Activated B cell treated with CpG ODN at 0.5 μM for 24 hours (primary cell): ENCODE results near the gene DMBT1. TPM values are rescaled to one million over a fixed set of nuclear protein-coding genes. Genes with fewer than 3 reads are reported as not detected.

Experiments used
- ATAC-seq: fragments of 200-7000 bp; cut with Tn5 transposase; one replicate; pipeline ENCODE4 v1.10.0; 2021; ENCODE audit warnings: low read depth, mild to moderate bottlenecking, moderate library complexity
- CTCF ChIA-PET: fragments of 350-600 bp; sonication (Branson Sonifier 250); formaldehyde crosslinking; loops from one replicate; lab custom pipeline; 2021; ENCODE audit warnings: antibody characterized with exemption; lab: Charles Lee
- POLR2A ChIA-PET: fragments of 350-600 bp; sonication (Branson Sonifier 250); formaldehyde crosslinking; loops from one replicate; lab custom pipeline; 2021; ENCODE audit warnings: antibody characterized with exemption; lab: Charles Lee
- DNase-seq: peaks from one replicate; pipeline ENCODE4 v3.0.0; 2022
- H3K27ac Mint-ChIP-seq: one replicate; pipeline ENCODE4 v1.8.0; 2020; ENCODE audit warnings: mixed read lengths
- H3K27me3 Mint-ChIP-seq: one replicate; pipeline ENCODE4 v1.8.0; 2021; ENCODE audit warnings: mixed read lengths
- H3K36me3 Mint-ChIP-seq: one replicate; pipeline ENCODE4 v1.8.0; 2021; ENCODE audit warnings: low read depth, mixed read lengths
- H3K4me1 Mint-ChIP-seq: one replicate; pipeline ENCODE4 v1.8.0; 2021; ENCODE audit warnings: mixed read lengths
- H3K4me3 Mint-ChIP-seq: one replicate; pipeline ENCODE4 v1.8.0; 2020; ENCODE audit warnings: mild to moderate bottlenecking, mixed read lengths
- H3K9me3 Mint-ChIP-seq: one replicate; pipeline ENCODE4 v1.8.0; 2020; ENCODE audit warnings: mixed read lengths
- CTCF ChIP-seq: fragments of 200-600 bp; IDR thresholded peaks from one replicate; pipeline ENCODE4 v1.8.0; 2022; ENCODE audit warnings: antibody characterized with exemption, mild to moderate bottlenecking
- intact Hi-C: fragments of 100-400 bp; cut with micrococcal nuclease; formaldehyde crosslinking; loops from one replicate; pipeline ENCODE4 v1.15.1; 2024
- total RNA-seq: library from RNA; stranded (reverse); gene quantifications from 2 replicates; pipeline ENCODE4 v1.2.3, GENCODE V29; 2022

The DMBT1 gene
- total RNA-seq, 1 donor from 2014 or later = not detected

- POLR2A ChIA-PET = no interaction called here
- Mint-ChIP-seq H3K4me1 (no peaks in the 10 kb centered on the region), H3K4me3 (no peak overlapping the region), H3K36me3 (no peaks in the 10 kb centered on the region), H3K9me3 (no peaks in the 10 kb centered on the region), H3K27me3 (peaks cover 11% of the 10 kb centered on the region), H3K27ac (no peak overlapping the region)
- no peak for TF ChIP-seq CTCF
- intact Hi-C loops = no loop called here
- DNase-seq (no peak), ATAC-seq (no peak)
- CTCF ChIA-PET = interaction anchor here (0.9 kb wide), 1 partner anchor 19 kb away, joined by 3 read pairs; no protein-coding TSS in a partner anchor
Observed at GRCh38 chr10:122546242-122546641, 14.3 kb upstream of the DMBT1 start.

- ATAC-seq = no peak
- no peak overlapping the region for H3K27ac Mint-ChIP-seq
- H3K4me1 Mint-ChIP-seq = no peaks in the 10 kb centered on the region
- TF ChIP-seq CTCF = no peak
- intact Hi-C loops = no loop called here
- DNase-seq = no peak
- no peak overlapping the region for H3K4me3 Mint-ChIP-seq
- no peaks in the 10 kb centered on the region for H3K36me3 Mint-ChIP-seq
- no peaks in the 10 kb centered on the region for H3K9me3 Mint-ChIP-seq
- H3K27me3 Mint-ChIP-seq = peaks cover 10% of the 10 kb centered on the region
- POLR2A ChIA-PET = no interaction called here
- CTCF ChIA-PET = no interaction called here
Observed at GRCh38 chr10:122548407-122549085, 12.0 kb upstream of the DMBT1 start.

GRCh38 chr10:122549636-122550035 lies 10.9 kb upstream of the DMBT1 start:
- no peak for ATAC-seq
- TF ChIP-seq CTCF = no peak
- ChIA-PET POLR2A (no interaction called here), CTCF (no interaction called here)
- no peaks in the 10 kb centered on the region for H3K4me1 Mint-ChIP-seq
- no peak overlapping the region for H3K27ac Mint-ChIP-seq
- no peaks in the 10 kb centered on the region for H3K9me3 Mint-ChIP-seq
- intact Hi-C loops = no loop called here
- DNase-seq = no peak
- peaks cover 6% of the 10 kb centered on the region for H3K27me3 Mint-ChIP-seq
- no peak overlapping the region for H3K4me3 Mint-ChIP-seq
- no peaks in the 10 kb centered on the region for H3K36me3 Mint-ChIP-seq

- Mint-ChIP-seq H3K27ac (no peak overlapping the region), H3K4me3 (no peak overlapping the region), H3K36me3 (no peaks in the 10 kb centered on the region), H3K4me1 (no peaks in the 10 kb centered on the region), H3K9me3 (no peaks in the 10 kb centered on the region), H3K27me3 (peaks cover 6% of the 10 kb centered on the region)
- ATAC-seq (no peak), DNase-seq (no peak)
- no peak for TF ChIP-seq CTCF
- intact Hi-C loops = no loop called here
- ChIA-PET CTCF (interaction anchor here (0.6 kb wide), 1 partner anchor 15 kb away, joined by 3 read pairs; no protein-coding TSS in a partner anchor), POLR2A (no interaction called here)
Observed at GRCh38 chr10:122550427-122550826, 10.1 kb upstream of the DMBT1 start.

GRCh38 chr10:122550983-122551382 lies 9.6 kb upstream of the DMBT1 start:
- ATAC-seq (no peak), DNase-seq (no peak)
- no peaks in the 10 kb centered on the region for H3K4me1 Mint-ChIP-seq
- H3K36me3 Mint-ChIP-seq = no peaks in the 10 kb centered on the region
- intact Hi-C loops = no loop called here
- peaks cover under 1% of the 10 kb centered on the region for H3K9me3 Mint-ChIP-seq
- H3K27ac Mint-ChIP-seq = no peak overlapping the region
- H3K4me3 Mint-ChIP-seq = no peak overlapping the region
- H3K27me3 Mint-ChIP-seq = peaks cover 6% of the 10 kb centered on the region
- ChIA-PET POLR2A (no interaction called here), CTCF (no interaction called here)
- TF ChIP-seq CTCF = no peak
